ENCODE results near the gene OR5K4. TPM values are rescaled to one million over a fixed set of nuclear protein-coding genes. Genes with fewer than 3 reads are reported as not detected.
A peak's percentile ranks its signal among the peaks of the same experiment; 100 is the strongest.

The OR5K4 gene
- total and polyA plus RNA-seq, 2 of the 8 experiments (the other 6 are each of a cell fraction or from before 2014, with no cell fraction given) = not detected

DNA sequence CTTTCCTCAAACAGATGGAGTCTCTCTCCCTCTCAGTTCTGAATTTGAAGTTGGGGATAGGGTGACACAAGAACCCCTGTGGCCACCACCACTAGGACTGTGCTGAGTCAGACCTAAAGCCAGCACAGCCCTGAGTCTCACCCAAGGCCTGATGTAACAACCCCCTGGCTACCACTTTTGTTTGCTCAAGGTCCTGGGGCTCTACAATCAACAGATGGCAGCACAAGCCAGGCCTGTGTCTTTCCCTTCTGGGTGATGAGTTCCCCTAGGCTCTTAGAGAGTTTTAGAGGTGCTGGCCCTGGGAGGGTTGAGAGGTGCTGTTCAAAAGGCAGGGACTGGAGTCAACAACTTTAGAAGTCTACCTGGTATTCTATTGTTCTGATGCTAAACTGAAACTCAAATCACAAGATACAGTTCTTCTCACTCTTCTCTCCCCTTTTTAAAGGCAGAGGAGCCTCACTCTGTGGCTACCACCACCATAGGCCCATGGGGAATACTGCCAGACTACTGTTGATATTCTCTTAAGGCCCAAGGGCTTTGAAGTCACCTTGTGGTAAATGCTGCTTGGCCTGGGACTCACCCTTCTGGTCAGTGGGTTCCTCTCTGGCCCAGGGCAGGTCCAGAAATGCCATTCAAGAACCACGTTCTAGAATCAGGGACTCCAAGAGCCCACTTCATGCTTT lies 6.5 kb downstream of the OR5K4 start (continued):
- TF ChIP-seq, protein P1, sequence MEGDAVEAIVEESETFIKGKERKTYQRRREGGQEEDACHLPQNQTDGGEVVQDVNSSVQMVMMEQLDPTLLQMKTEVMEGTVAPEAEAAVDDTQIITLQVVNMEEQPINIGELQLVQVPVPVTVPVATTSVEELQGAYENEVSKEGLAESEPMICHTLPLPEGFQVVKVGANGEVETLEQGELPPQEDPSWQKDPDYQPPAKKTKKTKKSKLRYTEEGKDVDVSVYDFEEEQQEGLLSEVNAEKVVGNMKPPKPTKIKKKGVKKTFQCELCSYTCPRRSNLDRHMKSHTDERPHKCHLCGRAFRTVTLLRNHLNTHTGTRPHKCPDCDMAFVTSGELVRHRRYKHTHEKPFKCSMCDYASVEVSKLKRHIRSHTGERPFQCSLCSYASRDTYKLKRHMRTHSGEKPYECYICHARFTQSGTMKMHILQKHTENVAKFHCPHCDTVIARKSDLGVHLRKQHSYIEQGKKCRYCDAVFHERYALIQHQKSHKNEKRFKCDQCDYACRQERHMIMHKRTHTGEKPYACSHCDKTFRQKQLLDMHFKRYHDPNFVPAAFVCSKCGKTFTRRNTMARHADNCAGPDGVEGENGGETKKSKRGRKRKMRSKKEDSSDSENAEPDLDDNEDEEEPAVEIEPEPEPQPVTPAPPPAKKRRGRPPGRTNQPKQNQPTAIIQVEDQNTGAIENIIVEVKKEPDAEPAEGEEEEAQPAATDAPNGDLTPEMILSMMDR (IDR thresholded peaks at IDR 0.05; ENCODE audit: control extremely low read depth in 1 of 3, insufficient read depth in 1 of 3, low read depth in 1 of 3, low read length in 3 of 3) = peak in 2 of 3 experiments; percentile 15 to 27; a peak in 2 of 4 replicates
- TF ChIP-seq GABPA (IDR thresholded peaks at IDR 0.05; ENCODE audit: borderline replicate concordance, insufficient read depth, low read length) (no peak), RAD21 (IDR thresholded peaks at IDR 0.05 in 1 of 2, conservative IDR thresholded peaks at IDR 0.05 in 1 of 2; ENCODE audit: low read depth in 2 of 2, low read length in 2 of 2) (peak; percentile 56 to 65)

Data from H1 (cell line).